Measurements from ENCODE around the gene CIRBP.

- TF ChIP-seq CTCF (IDR thresholded peaks at IDR 0.05; ENCODE audit: low read depth, low read length, missing input control) = no peak
- no peak for TF ChIP-seq TAF1 (conservative IDR thresholded peaks at IDR 0.05)
- TF ChIP-seq RAD21 (IDR thresholded peaks at IDR 0.05) = no peak
Measured at GRCh38 chr19:1308718-1309117, 39.6 kb downstream of the CIRBP start.

Data from liver (tissue), 3 donors.